Mesendoderm (in vitro differentiated cells): ENCODE results near the gene TNNT3.
A peak's percentile ranks its signal among the peaks of the same experiment; 100 is the strongest.

Experiments
- DNase-seq: peaks from one replicate; pipeline ENCODE4 v3.0.0; 2013
- H2AK5ac ChIP-seq: 2 replicates; pipeline ENCODE4 v1.6.1; 2013; ENCODE audit warnings: low read length, inconsistent platforms
- H2BK120ac ChIP-seq: 2 replicates; pipeline ENCODE4 v1.6.1; 2013; ENCODE audit warnings: low read depth, mild to moderate bottlenecking, low read length, moderate library complexity, mixed read lengths
- H2BK15ac ChIP-seq: replicated peaks from 2 replicates; pipeline ENCODE4 v1.6.1; 2013; ENCODE audit warnings: low read depth, mild to moderate bottlenecking, moderate library complexity
- H2BK5ac ChIP-seq: 2 replicates; pipeline ENCODE4 v1.6.1; 2013; ENCODE audit warnings: low read length, inconsistent platforms
- H3K18ac ChIP-seq: 2 replicates; pipeline ENCODE4 v1.6.1; 2013; ENCODE audit warnings: mild to moderate bottlenecking, low read length, mixed read lengths
- H3K23ac ChIP-seq: one replicate; pipeline ENCODE4 v1.6.1; 2013; ENCODE audit warnings: low read length
- H3K27ac ChIP-seq: 2 replicates; pipeline ENCODE4 v1.5.1; 2013; ENCODE audit warnings: low read depth, mild to moderate bottlenecking, inconsistent platforms, low read length, moderate library complexity
- H3K27me3 ChIP-seq: 2 replicates; pipeline ENCODE4 v1.6.1; 2013; ENCODE audit warnings: low read length, control low read depth, mild to moderate bottlenecking, inconsistent platforms; ENCODE audit not compliant: insufficient read depth, poor library complexity
- H3K36me3 ChIP-seq: 2 replicates; pipeline ENCODE4 v1.6.1; 2013; ENCODE audit warnings: low read length, inconsistent platforms; ENCODE audit not compliant: control insufficient read depth, insufficient read depth
- H3K4ac ChIP-seq: one replicate; pipeline ENCODE4 v1.6.1; 2013; ENCODE audit warnings: low read depth, mild to moderate bottlenecking, low read length, moderate library complexity
- H3K4me1 ChIP-seq: 2 replicates; pipeline ENCODE4 v1.6.1; 2013; ENCODE audit warnings: low read depth, low read length, inconsistent platforms; ENCODE audit not compliant: control insufficient read depth
- H3K4me2 ChIP-seq: 2 replicates; pipeline ENCODE4 v1.6.1; 2013; ENCODE audit warnings: low read length
- H3K4me3 ChIP-seq: 2 replicates; pipeline ENCODE4 v1.5.1; 2013; ENCODE audit warnings: mild to moderate bottlenecking, low read length
- H3K56ac ChIP-seq: one replicate; pipeline ENCODE4 v1.6.1; 2013; ENCODE audit warnings: low read length
- H3K79me1 ChIP-seq: 2 replicates; pipeline ENCODE4 v1.6.1; 2013; ENCODE audit warnings: low read length, inconsistent platforms
- H3K79me2 ChIP-seq: 2 replicates; pipeline ENCODE4 v1.6.1; 2013; ENCODE audit warnings: mild to moderate bottlenecking, low read length; ENCODE audit not compliant: control insufficient read depth, insufficient read depth
- H3K9ac ChIP-seq: 2 replicates; pipeline ENCODE4 v1.6.1; 2013; ENCODE audit warnings: low read length, inconsistent platforms
- H4K5ac ChIP-seq: one replicate; pipeline ENCODE4 v1.6.1; 2013; ENCODE audit warnings: low read length
- H4K8ac ChIP-seq: one replicate; pipeline ENCODE4 v1.6.1; 2013; ENCODE audit warnings: low read depth, mild to moderate bottlenecking, control low read depth, low read length, moderate library complexity
- WGBS: extraction: QIAGEN DNeasy Blood & Tissue Kit; methylation state at CpG from one replicate; pipeline ENCODE4 v1.1.7; 2013; ENCODE audit warnings: low lambda C conversion rate, missing lambda C conversion rate; ENCODE audit not compliant: insufficient coverage; ENCODE audit errors: extremely low coverage; 5-methylcytosine and 5-hydroxymethylcytosine counted together

The TNNT3 gene

DNA sequence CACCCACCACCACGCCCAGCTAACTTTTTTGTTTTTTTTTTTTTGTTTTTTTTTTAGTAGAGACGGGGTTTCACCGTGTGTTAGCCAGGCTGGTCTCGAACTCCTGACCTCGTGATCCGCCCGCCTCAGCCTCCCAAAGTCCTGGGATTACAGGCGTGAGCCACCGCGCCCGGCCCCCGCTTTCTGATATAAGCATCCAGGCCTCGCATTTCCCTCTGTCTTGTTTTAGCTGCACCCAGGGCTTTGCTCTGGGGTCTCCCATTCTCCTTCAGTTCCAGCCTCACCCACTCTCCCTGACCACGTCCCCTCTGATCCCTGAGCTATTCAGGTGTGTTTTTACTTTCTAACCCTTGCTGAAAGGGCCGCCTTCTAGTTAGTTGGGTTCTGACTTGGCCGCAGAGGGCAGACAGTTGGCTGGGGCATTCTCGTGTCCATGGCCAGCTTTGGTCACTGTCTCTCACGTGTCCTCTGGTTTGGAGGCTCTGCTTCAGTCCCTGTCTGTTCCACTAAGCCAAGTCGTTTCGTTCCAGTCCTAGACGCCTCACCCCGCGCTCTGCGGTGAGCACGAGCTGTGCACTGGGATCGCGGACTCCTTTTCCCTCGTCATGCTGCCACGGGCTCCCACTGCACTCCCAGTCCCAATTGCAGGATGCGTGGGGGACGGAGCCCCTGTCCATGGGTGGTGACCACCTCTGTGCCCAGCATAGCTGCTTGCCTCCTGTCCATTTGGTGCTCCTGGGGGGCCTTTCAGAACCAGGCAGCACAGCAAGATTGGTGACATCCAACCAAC lies 6.0 kb upstream of the TNNT3 start:
- no peak overlapping the region for H3K4me3 ChIP-seq
- H3K79me2 ChIP-seq: no peaks in the 10 kb centered on the region
- no peak overlapping the region for H3K27ac ChIP-seq
- H3K4me1 ChIP-seq: no peaks in the 10 kb centered on the region
- H2BK15ac ChIP-seq: no peak overlapping the region
- H3K18ac ChIP-seq: no peak overlapping the region
- no peak overlapping the region for H4K8ac ChIP-seq
- no peak overlapping the region for H4K5ac ChIP-seq
- WGBS: no CpG with 5 or more reads among the region's 31 CpGs
- no peak overlapping the region for H2AK5ac ChIP-seq
- no peaks in the 10 kb centered on the region for H3K79me1 ChIP-seq
- no peak overlapping the region for H2BK5ac ChIP-seq
- no peak overlapping the region for H3K4me2 ChIP-seq
- H3K4ac ChIP-seq: no peak overlapping the region
- no peak overlapping the region for H3K56ac ChIP-seq
- no peaks in the 10 kb centered on the region for H3K36me3 ChIP-seq
- H2BK120ac ChIP-seq: no peak overlapping the region
- H3K23ac ChIP-seq: no peak overlapping the region
- H3K9ac ChIP-seq: no peak overlapping the region
- H3K27me3 ChIP-seq: no peaks in the 10 kb centered on the region
- no peak for DNase-seq

GRCh38 chr11:1915795-1916131 lies 3.7 kb upstream of the TNNT3 start:
- no peak overlapping the region for H4K8ac ChIP-seq
- H4K5ac ChIP-seq: no peak overlapping the region
- H3K4me3 ChIP-seq: no peak overlapping the region
- H3K36me3 ChIP-seq: no peaks in the 10 kb centered on the region
- no peak overlapping the region for H2BK15ac ChIP-seq
- H3K56ac ChIP-seq: no peak overlapping the region
- no peak overlapping the region for H2BK5ac ChIP-seq
- H3K27me3 ChIP-seq: no peaks in the 10 kb centered on the region
- no peak for DNase-seq
- no peak overlapping the region for H2AK5ac ChIP-seq
- no peaks in the 10 kb centered on the region for H3K4me1 ChIP-seq
- WGBS: 100% methylated on average over 1 of the region's 2 CpGs
- H3K18ac ChIP-seq: no peak overlapping the region
- no peaks in the 10 kb centered on the region for H3K79me1 ChIP-seq
- no peak overlapping the region for H2BK120ac ChIP-seq
- no peaks in the 10 kb centered on the region for H3K79me2 ChIP-seq
- H3K27ac ChIP-seq: no peak overlapping the region
- H3K4me2 ChIP-seq: no peak overlapping the region
- H3K9ac ChIP-seq: no peak overlapping the region
- no peak overlapping the region for H3K4ac ChIP-seq
- H3K23ac ChIP-seq: no peak overlapping the region

GRCh38 chr11:1916132-1916985 lies 3.1 kb upstream of the TNNT3 start:
- Histone ChIP-seq H3K27me3 (no peaks in the 10 kb centered on the region), H2AK5ac (no peak overlapping the region), H3K79me2 (no peaks in the 10 kb centered on the region), H3K9ac (no peak overlapping the region), H3K4me2 (no peak overlapping the region), H3K27ac (no peak overlapping the region), H3K18ac (no peak overlapping the region), H4K8ac (no peak overlapping the region), H2BK120ac (no peak overlapping the region), H3K36me3 (no peaks in the 10 kb centered on the region), H3K4me1 (no peaks in the 10 kb centered on the region), H3K56ac (no peak overlapping the region), H3K4me3 (no peak overlapping the region), H3K4ac (no peak overlapping the region), H4K5ac (no peak overlapping the region), H3K79me1 (no peaks in the 10 kb centered on the region), H2BK15ac (no peak overlapping the region), H3K23ac (no peak overlapping the region), H2BK5ac (no peak overlapping the region)
- WGBS: no CpG with 5 or more reads among the region's 14 CpGs
- DNase-seq: no peak

DNA sequence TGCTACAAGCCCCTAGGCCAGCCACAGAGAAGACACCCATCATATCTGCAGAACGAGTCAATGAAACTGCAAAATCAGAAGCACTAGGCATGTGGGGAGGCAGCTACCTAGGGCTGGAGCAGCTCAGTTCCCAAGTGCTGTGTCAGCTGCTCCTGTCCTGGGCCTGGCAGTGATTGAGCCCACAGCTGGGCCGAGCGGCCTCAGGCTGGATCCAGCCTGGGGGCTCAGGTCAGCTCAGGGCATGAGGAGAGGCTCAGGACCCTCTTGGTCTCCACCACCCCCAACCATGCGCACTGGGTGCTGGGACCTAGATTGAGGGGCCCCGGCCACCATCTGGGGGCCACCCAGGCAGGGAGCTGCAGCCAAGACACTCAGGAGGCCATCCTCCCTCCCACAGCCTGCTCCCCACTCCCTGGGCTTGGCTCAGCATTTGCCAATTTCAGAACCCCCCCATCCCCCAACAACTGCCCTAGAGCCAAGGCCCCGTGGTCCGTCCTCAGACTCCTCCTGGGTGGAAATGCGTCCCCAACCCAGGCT lies 2.4 kb upstream of the TNNT3 start:
- H2BK15ac ChIP-seq: no peak overlapping the region
- DNase-seq: no peak
- WGBS: no CpG with 5 or more reads among the region's 8 CpGs

GRCh38 chr11:1917523-1918435 lies 1.7 kb upstream of the TNNT3 start:
- H3K23ac ChIP-seq: no peak overlapping the region
- no peak overlapping the region for H3K4me2 ChIP-seq
- no peak overlapping the region for H2BK15ac ChIP-seq
- peak; percentile 20 for DNase-seq
- H3K4me1 ChIP-seq: no peaks in the 10 kb centered on the region
- no peak overlapping the region for H3K18ac ChIP-seq
- H3K79me1 ChIP-seq: no peaks in the 10 kb centered on the region
- H3K27ac ChIP-seq: no peak overlapping the region
- H2BK120ac ChIP-seq: no peak overlapping the region
- H3K79me2 ChIP-seq: no peaks in the 10 kb centered on the region
- H3K9ac ChIP-seq: no peak overlapping the region
- no peak overlapping the region for H2AK5ac ChIP-seq
- H4K5ac ChIP-seq: no peak overlapping the region
- H3K4me3 ChIP-seq: no peak overlapping the region
- H3K36me3 ChIP-seq: no peaks in the 10 kb centered on the region
- H3K56ac ChIP-seq: no peak overlapping the region
- no CpG with 5 or more reads among the region's 34 CpGs for WGBS
- H4K8ac ChIP-seq: no peak overlapping the region
- no peaks in the 10 kb centered on the region for H3K27me3 ChIP-seq
- no peak overlapping the region for H3K4ac ChIP-seq
- H2BK5ac ChIP-seq: no peak overlapping the region

More for the DNA sequence above, 2.4 kb upstream of the TNNT3 start:
- no peak overlapping the region for H3K4me3 ChIP-seq
- no peak overlapping the region for H3K4ac ChIP-seq
- H3K27ac ChIP-seq: no peak overlapping the region
- H3K18ac ChIP-seq: no peak overlapping the region
- no peaks in the 10 kb centered on the region for H3K79me1 ChIP-seq
- no peak overlapping the region for H4K8ac ChIP-seq
- H3K56ac ChIP-seq: no peak overlapping the region
- H2BK120ac ChIP-seq: no peak overlapping the region
- H3K36me3 ChIP-seq: no peaks in the 10 kb centered on the region
- H3K27me3 ChIP-seq: no peaks in the 10 kb centered on the region
- no peak overlapping the region for H3K23ac ChIP-seq
- H2AK5ac ChIP-seq: no peak overlapping the region
- no peaks in the 10 kb centered on the region for H3K79me2 ChIP-seq
- no peak overlapping the region for H4K5ac ChIP-seq
- no peak overlapping the region for H2BK5ac ChIP-seq
- no peak overlapping the region for H3K9ac ChIP-seq
- H3K4me1 ChIP-seq: no peaks in the 10 kb centered on the region
- no peak overlapping the region for H3K4me2 ChIP-seq
